ENCODE data around the gene HSPA4. TPM values are rescaled to one million over a fixed set of nuclear protein-coding genes. Genes with fewer than 3 reads are reported as not detected.
"Not testable (repeated sequence)": the region's sequence is repeated elsewhere in the genome, so short reads cannot be mapped to it uniquely, and the experiment has no call there.

The HSPA4 gene
- polyA plus RNA-seq, 3 donors, result 124 to 153 (median 134) TPM

- DNase-seq (ENCODE audit: extremely low read depth in 1 of 11, low read depth in 9 of 11, low spot score in 4 of 11), result not testable (repeated sequence)
Measured at GRCh38 chr5:133136890-133137289, 85.1 kb downstream of the HSPA4 start.

- no peak for DNase-seq (ENCODE audit: extremely low read depth in 1 of 11, low read depth in 9 of 11, low spot score in 4 of 11)
Measured at GRCh38 chr5:133140311-133140710, 88.5 kb downstream of the HSPA4 start.

- DNase-seq (ENCODE audit: extremely low read depth in 1 of 11, low read depth in 9 of 11, low spot score in 4 of 11), result peak in 4 of 11 donors; percentile 13 to 28 (median 21)
Measured at GRCh38 chr5:133141746-133142145, 89.9 kb downstream of the HSPA4 start.

GRCh38 chr5:133142782-133143181 is 91.0 kb downstream of the HSPA4 start:
- DNase-seq (ENCODE audit: extremely low read depth in 1 of 11, low read depth in 9 of 11, low spot score in 4 of 11), result no peak

- DNase-seq (ENCODE audit: extremely low read depth in 1 of 11, low read depth in 9 of 11, low spot score in 4 of 11), result no peak
Measured at GRCh38 chr5:133144245-133144981, 92.6 kb downstream of the HSPA4 start.

- no peak for DNase-seq (ENCODE audit: extremely low read depth in 1 of 11, low read depth in 9 of 11, low spot score in 4 of 11)
Measured at GRCh38 chr5:133145436-133146170, 93.8 kb downstream of the HSPA4 start.

GRCh38 chr5:133147411-133147810 is 95.6 kb downstream of the HSPA4 start:
- DNase-seq (ENCODE audit: extremely low read depth in 1 of 11, low read depth in 9 of 11, low spot score in 4 of 11), result no peak

- no peak for DNase-seq (ENCODE audit: extremely low read depth in 1 of 11, low read depth in 9 of 11, low spot score in 4 of 11)
Measured at GRCh38 chr5:133147815-133148567, 96.2 kb downstream of the HSPA4 start.

- DNase-seq (ENCODE audit: extremely low read depth in 1 of 11, low read depth in 9 of 11, low spot score in 4 of 11), result no peak
Measured at GRCh38 chr5:133149345-133149744, 97.5 kb downstream of the HSPA4 start.

GRCh38 chr5:133150909-133151544 is 99.2 kb downstream of the HSPA4 start:
- no peak for DNase-seq (ENCODE audit: extremely low read depth in 1 of 11, low read depth in 9 of 11, low spot score in 4 of 11)

- DNase-seq (ENCODE audit: extremely low read depth in 1 of 11, low read depth in 9 of 11, low spot score in 4 of 11), result no peak
Measured at GRCh38 chr5:133154274-133155075, 102.7 kb downstream of the HSPA4 start.

GRCh38 chr5:133155326-133155969 is 103.6 kb downstream of the HSPA4 start:
- no peak for DNase-seq (ENCODE audit: extremely low read depth in 1 of 11, low read depth in 9 of 11, low spot score in 4 of 11)

Other genes with a start within 250 kb of the HSPA4 start
- gene SOWAHA, start 238.7 kb upstream of the HSPA4 start, polyA plus RNA-seq (ENCODE audit: insufficient read length in 3 of 3), result 1 to 10 TPM; 3.0 to 5.3 (median 4.4) TPM
- gene SHROOM1, start 221.4 kb upstream of the HSPA4 start, polyA plus RNA-seq (ENCODE audit: insufficient read length in 3 of 3), result 10 to 100 TPM; 10.8 to 26.7 (median 14.1) TPM
- gene GDF9, start 185.5 kb upstream of the HSPA4 start, polyA plus RNA-seq (ENCODE audit: insufficient read length in 3 of 3), result 1 to 10 TPM; 1.3 to 2.1 (median 1.7) TPM
- 100 to 1,000 TPM; 202 to 236 (median 231) TPM for gene UQCRQ, start 185.4 kb upstream of the HSPA4 start, polyA plus RNA-seq (ENCODE audit: insufficient read length in 3 of 3)
- gene LEAP2, start 178.3 kb upstream of the HSPA4 start, polyA plus RNA-seq (ENCODE audit: insufficient read length in 3 of 3), result 1 to 10 TPM; 2.5 to 6.6 (median 5.7) TPM
- gene AFF4, start 88.4 kb upstream of the HSPA4 start, polyA plus RNA-seq (ENCODE audit: insufficient read length in 3 of 3), result 10 to 100 TPM; 57.0 to 75.3 (median 69.6) TPM
- 10 to 100 TPM; 28.8 to 36.8 (median 30.5) TPM for gene ZCCHC10, start 25.5 kb upstream of the HSPA4 start, polyA plus RNA-seq (ENCODE audit: insufficient read length in 3 of 3)

Data from renal cortex interstitium (tissue), 11 donors.